ENCODE measurements around the gene PHGDH. TPM values are rescaled to one million over a fixed set of nuclear protein-coding genes. Genes with fewer than 3 reads are reported as not detected.
"Not testable (repeated sequence)": the region's sequence is repeated elsewhere in the genome, so short reads cannot be mapped to it uniquely, and the experiment has no call there.

The PHGDH gene
- total RNA-seq, 1 donor from 2014 or later, result 89.1 TPM

GRCh38 chr1:119784191-119784781 lies 72.6 kb downstream of the PHGDH start:
- intact Hi-C loops (cut with micrococcal nuclease), result no loop called here

GRCh38 chr1:119786046-119786445 lies 74.3 kb downstream of the PHGDH start:
- intact Hi-C loops (cut with micrococcal nuclease), result not testable (repeated sequence)

GRCh38 chr1:119786473-119787050 lies 74.8 kb downstream of the PHGDH start:
- intact Hi-C loops (cut with micrococcal nuclease), result not testable (repeated sequence)

- intact Hi-C loops (cut with micrococcal nuclease), result no loop called here
Observed at GRCh38 chr1:119787776-119788175, 76.0 kb downstream of the PHGDH start.

GRCh38 chr1:119790451-119791198 lies 78.9 kb downstream of the PHGDH start:
- intact Hi-C loops (cut with micrococcal nuclease), result no loop called here

GRCh38 chr1:119791377-119791776 lies 79.6 kb downstream of the PHGDH start:
- intact Hi-C loops (cut with micrococcal nuclease), result no loop called here

Other genes with a start within 250 kb of the PHGDH start
- gene HSD3B1, start 204.7 kb upstream of the PHGDH start, total RNA-seq, result not detected in 2 replicates
- gene ZNF697, start 63.7 kb upstream of the PHGDH start, total RNA-seq, result 2.5 and 2.7 TPM in 2 replicates
- not detected in 2 replicates for gene HMGCS2, start 57.0 kb downstream of the PHGDH start, total RNA-seq
- not detected in 2 replicates for gene REG4, start 99.5 kb downstream of the PHGDH start, total RNA-seq
- not detected in 2 replicates for gene ADAM30, start 184.6 kb downstream of the PHGDH start, total RNA-seq

Data from T-helper 2 cell treated with Interferon-gamma antibody and Interleukin-4, amounts not matched to agents 100 ng/mL and 5 ng/mL, for 36 hours (primary cell).